Muscle layer of duodenum (tissue), 2 donors: ENCODE data around the gene DCBLD1.

ENCODE experiments used
- H3K27ac ChIP-seq: one replicate; pipeline ENCODE4 v1.7.0; 2013; ENCODE audit warnings: mild to moderate bottlenecking, low read length
- H3K27me3 ChIP-seq: one replicate; pipeline ENCODE4 v1.7.0; 2013; ENCODE audit warnings: low read depth, mild to moderate bottlenecking, control low read depth, low read length
- H3K36me3 ChIP-seq, 2 donors: one replicate each; pipeline ENCODE4 v1.7.0; 2013; ENCODE audit warnings: low read length in 2 of 2, control low read depth in 1 of 2, mild to moderate bottlenecking in 1 of 2; ENCODE audit not compliant: insufficient read depth in 2 of 2, control insufficient read depth in 1 of 2
- H3K4me1 ChIP-seq, 2 donors: one replicate each; pipeline ENCODE4 v1.7.0; 2013; ENCODE audit warnings: low read length in 2 of 2, mild to moderate bottlenecking in 2 of 2, control low read depth in 1 of 2, moderate library complexity in 1 of 2; ENCODE audit not compliant: insufficient read depth in 2 of 2, control insufficient read depth in 1 of 2
- H3K4me3 ChIP-seq, 2 donors: one replicate each; pipeline ENCODE4 v1.7.0; 2013; ENCODE audit warnings: low read length in 2 of 2, low read depth in 1 of 2, mild to moderate bottlenecking in 1 of 2
- H3K9me3 ChIP-seq, 2 donors: one replicate each; pipeline ENCODE4 v1.7.0; 2013; ENCODE audit warnings: low read length in 2 of 2, control low read depth in 1 of 2, mild to moderate bottlenecking in 1 of 2; ENCODE audit not compliant: control insufficient read depth in 1 of 2
- donor health status: healthy.

DCBLD1 gene

GRCh38 chr6:117550078-117550600, 67.7 kb downstream of the DCBLD1 start:
- H3K4me1 ChIP-seq: no peaks in the 10 kb centered on the region
- H3K4me3 ChIP-seq: no peak overlapping the region
- H3K9me3 ChIP-seq: no peaks in the 10 kb centered on the region
- no peaks in the 10 kb centered on the region for H3K36me3 ChIP-seq
- H3K27me3 ChIP-seq: no peaks in the 10 kb centered on the region
- H3K27ac ChIP-seq: no peak overlapping the region

- Histone ChIP-seq H3K27ac (no peak overlapping the region), H3K9me3 (no peaks in the 10 kb centered on the region), H3K36me3 (no peaks in the 10 kb centered on the region), H3K27me3 (no peaks in the 10 kb centered on the region), H3K4me3 (no peak overlapping the region), H3K4me1 (no peaks in the 10 kb centered on the region)
Observed at GRCh38 chr6:117550618-117551242, 68.3 kb downstream of the DCBLD1 start.

- Histone ChIP-seq H3K4me3 (no peak overlapping the region), H3K9me3 (no peaks in the 10 kb centered on the region), H3K4me1 (no peaks in the 10 kb centered on the region), H3K27ac (no peak overlapping the region), H3K27me3 (no peaks in the 10 kb centered on the region), H3K36me3 (no peaks in the 10 kb centered on the region)
Observed at GRCh38 chr6:117552618-117553017, 70.1 kb downstream of the DCBLD1 start.

GRCh38 chr6:117553142-117553541, 70.7 kb downstream of the DCBLD1 start:
- Histone ChIP-seq H3K36me3 (no peaks in the 10 kb centered on the region), H3K4me1 (no peaks in the 10 kb centered on the region), H3K4me3 (no peak overlapping the region), H3K27ac (no peak overlapping the region), H3K9me3 (no peaks in the 10 kb centered on the region), H3K27me3 (no peaks in the 10 kb centered on the region)

- H3K4me1 ChIP-seq: no peaks in the 10 kb centered on the region
- H3K9me3 ChIP-seq: no peaks in the 10 kb centered on the region
- H3K27ac ChIP-seq: no peak overlapping the region
- H3K27me3 ChIP-seq: no peaks in the 10 kb centered on the region
- H3K36me3 ChIP-seq: peaks cover under 1 to 2% of the 10 kb centered on the region in 2 donors
- no peak overlapping the region for H3K4me3 ChIP-seq
Observed at GRCh38 chr6:117555262-117555849, 72.9 kb downstream of the DCBLD1 start.

- peaks cover 4 to 6% of the 10 kb centered on the region in 2 donors for H3K36me3 ChIP-seq
- no peaks in the 10 kb centered on the region for H3K4me1 ChIP-seq
- no peaks in the 10 kb centered on the region for H3K9me3 ChIP-seq
- H3K27me3 ChIP-seq: no peaks in the 10 kb centered on the region
- H3K27ac ChIP-seq: no peak overlapping the region
- H3K4me3 ChIP-seq: no peak overlapping the region
Observed at GRCh38 chr6:117555882-117556498, 73.5 kb downstream of the DCBLD1 start.

GRCh38 chr6:117557951-117558350, 75.5 kb downstream of the DCBLD1 start:
- H3K9me3 ChIP-seq: no peaks in the 10 kb centered on the region
- no peaks in the 10 kb centered on the region for H3K4me1 ChIP-seq
- H3K36me3 ChIP-seq: peaks cover 14% of the 10 kb centered on the region in 2 donors
- no peak overlapping the region for H3K4me3 ChIP-seq
- no peak overlapping the region for H3K27ac ChIP-seq
- no peaks in the 10 kb centered on the region for H3K27me3 ChIP-seq

- H3K27ac ChIP-seq: no peak overlapping the region
- H3K27me3 ChIP-seq: no peaks in the 10 kb centered on the region
- H3K36me3 ChIP-seq: peaks cover 15 to 17% of the 10 kb centered on the region in 2 donors
- H3K4me3 ChIP-seq: no peak overlapping the region
- no peaks in the 10 kb centered on the region for H3K9me3 ChIP-seq
- no peaks in the 10 kb centered on the region for H3K4me1 ChIP-seq
Observed at GRCh38 chr6:117558818-117559217, 76.3 kb downstream of the DCBLD1 start.

GRCh38 chr6:117559299-117559698, 76.8 kb downstream of the DCBLD1 start:
- no peaks in the 10 kb centered on the region for H3K4me1 ChIP-seq
- no peak overlapping the region for H3K27ac ChIP-seq
- H3K9me3 ChIP-seq: no peaks in the 10 kb centered on the region
- no peaks in the 10 kb centered on the region for H3K27me3 ChIP-seq
- peaks cover 15 to 17% of the 10 kb centered on the region in 2 donors for H3K36me3 ChIP-seq
- H3K4me3 ChIP-seq: no peak overlapping the region

- Histone ChIP-seq H3K9me3 (no peaks in the 10 kb centered on the region), H3K4me3 (no peak overlapping the region), H3K4me1 (no peaks in the 10 kb centered on the region), H3K27me3 (no peaks in the 10 kb centered on the region), H3K27ac (no peak overlapping the region), H3K36me3 (peaks cover 20 to 23% of the 10 kb centered on the region in 2 donors)
Observed at GRCh38 chr6:117561128-117561527, 78.7 kb downstream of the DCBLD1 start.

- no peaks in the 10 kb centered on the region for H3K27me3 ChIP-seq
- H3K27ac ChIP-seq: no peak overlapping the region
- no peaks in the 10 kb centered on the region for H3K4me1 ChIP-seq
- no peaks in the 10 kb centered on the region for H3K9me3 ChIP-seq
- H3K36me3 ChIP-seq: peaks cover 33 to 46% of the 10 kb centered on the region in 2 donors
- H3K4me3 ChIP-seq: no peak overlapping the region
Observed at GRCh38 chr6:117564681-117565080, 82.2 kb downstream of the DCBLD1 start.
